SK-N-SH treated with all-trans-retinoic acid at 6 μM for 48 hours (cell line): ENCODE data around the gene TMEM132C.

Experiments
- ATAC-seq: fragments of 200-7000 bp; cut with Tn5 transposase; 3 replicates; pipeline ENCODE4 v1.9.1; 2020; ENCODE audit warnings: mild to moderate bottlenecking, moderate library complexity
- BACH2 ChIP-seq: fragments of 250-450 bp; sonication (Bioruptor Pico); IDR thresholded peaks from 2 replicates; pipeline ENCODE4 v1.9.0; 2021; ENCODE audit warnings: mild to moderate bottlenecking, borderline replicate concordance
- OSR1 ChIP-seq: fragments of 250-450 bp; sonication (Bioruptor Pico); IDR thresholded peaks from 2 replicates; pipeline ENCODE4 v1.8.0; 2022; ENCODE audit warnings: moderate library complexity, mild to moderate bottlenecking, inconsistent platforms
- PPARA ChIP-seq: fragments of 250-450 bp; sonication (Bioruptor Pico); IDR thresholded peaks from 2 replicates; pipeline ENCODE4 v1.5.0; 2020; ENCODE audit warnings: mild to moderate bottlenecking, borderline replicate concordance
- RARB ChIP-seq: fragments of 250-450 bp; sonication (Bioruptor Pico); IDR thresholded peaks from 2 replicates; pipeline ENCODE4 v1.8.0; 2021; ENCODE audit warnings: mild to moderate bottlenecking, moderate library complexity
- SNAI2 ChIP-seq: fragments of 250-450 bp; sonication (Bioruptor Pico); IDR thresholded peaks from 2 replicates; pipeline ENCODE4 v1.5.0; 2020; ENCODE audit warnings: mild to moderate bottlenecking, moderate library complexity
- TCF4 ChIP-seq: fragments of 250-450 bp; sonication (Bioruptor Pico); IDR thresholded peaks from 2 replicates; pipeline ENCODE4 v1.8.0; 2021; ENCODE audit warnings: mild to moderate bottlenecking, moderate library complexity, borderline replicate concordance
- TOX ChIP-seq: fragments of 250-450 bp; sonication (Bioruptor Pico); IDR thresholded peaks from 2 replicates; pipeline ENCODE4 v1.8.0; 2021; ENCODE audit warnings: mild to moderate bottlenecking, moderate library complexity, borderline replicate concordance
- ZFP30 ChIP-seq: fragments of 450-650 bp; formaldehyde crosslinking; IDR thresholded peaks from 2 replicates; pipeline ENCODE4 v1.5.0; 2022; ENCODE audit warnings: mild to moderate bottlenecking, moderate library complexity
- ZNF565 ChIP-seq: fragments of 450-650 bp; formaldehyde crosslinking; conservative IDR thresholded peaks from 2 replicates; pipeline ENCODE4 v1.5.0; 2020; ENCODE audit warnings: low read depth, mild to moderate bottlenecking, moderate library complexity
- TF ChIP-seq, protein P1 (sequence below): fragments of 250-450 bp; sonication (Bioruptor Pico); IDR thresholded peaks from 2 replicates; pipeline ENCODE4 v1.5.0; 2020; ENCODE audit warnings: mild to moderate bottlenecking, moderate library complexity
- TF ChIP-seq, protein P2 (sequence below): fragments of 250-450 bp; sonication (Bioruptor Pico); IDR thresholded peaks from 2 replicates; pipeline ENCODE4 v1.5.1; 2021; ENCODE audit warnings: mild to moderate bottlenecking, moderate library complexity
- TF ChIP-seq, protein P3 (sequence below): fragments of 250-450 bp; sonication (Bioruptor Pico); IDR thresholded peaks from 2 replicates; pipeline ENCODE4 v1.5.1; 2020; ENCODE audit warnings: low read depth, mild to moderate bottlenecking, moderate library complexity
- TF ChIP-seq, protein P4 (sequence below): fragments of 250-450 bp; sonication (Bioruptor Pico); IDR thresholded peaks from 2 replicates; pipeline ENCODE4 v1.8.0; 2021; ENCODE audit warnings: low read depth, mild to moderate bottlenecking, moderate library complexity, borderline replicate concordance

Gene TMEM132C

DNA sequence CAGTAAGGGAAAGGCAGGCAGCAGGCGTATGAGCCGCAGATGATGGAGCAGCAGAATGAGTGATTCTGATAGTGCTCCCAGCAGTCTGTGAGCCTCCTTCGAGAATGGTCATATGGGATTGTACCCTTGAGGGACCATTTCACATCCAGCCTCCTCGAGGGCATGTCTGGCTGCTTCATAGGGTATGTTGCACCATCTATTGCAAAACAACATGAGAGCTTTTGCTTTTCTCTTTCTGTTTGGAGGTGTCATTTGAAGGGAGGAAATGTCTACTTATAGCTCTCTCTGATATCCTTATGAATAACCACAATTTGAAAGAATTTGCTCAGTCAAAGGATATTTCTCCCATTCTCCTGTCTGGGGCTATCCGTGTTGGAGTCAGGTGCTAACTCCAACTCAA lies 172.8 kb downstream of the TMEM132C start (continued):
- TF ChIP-seq, protein P1, sequence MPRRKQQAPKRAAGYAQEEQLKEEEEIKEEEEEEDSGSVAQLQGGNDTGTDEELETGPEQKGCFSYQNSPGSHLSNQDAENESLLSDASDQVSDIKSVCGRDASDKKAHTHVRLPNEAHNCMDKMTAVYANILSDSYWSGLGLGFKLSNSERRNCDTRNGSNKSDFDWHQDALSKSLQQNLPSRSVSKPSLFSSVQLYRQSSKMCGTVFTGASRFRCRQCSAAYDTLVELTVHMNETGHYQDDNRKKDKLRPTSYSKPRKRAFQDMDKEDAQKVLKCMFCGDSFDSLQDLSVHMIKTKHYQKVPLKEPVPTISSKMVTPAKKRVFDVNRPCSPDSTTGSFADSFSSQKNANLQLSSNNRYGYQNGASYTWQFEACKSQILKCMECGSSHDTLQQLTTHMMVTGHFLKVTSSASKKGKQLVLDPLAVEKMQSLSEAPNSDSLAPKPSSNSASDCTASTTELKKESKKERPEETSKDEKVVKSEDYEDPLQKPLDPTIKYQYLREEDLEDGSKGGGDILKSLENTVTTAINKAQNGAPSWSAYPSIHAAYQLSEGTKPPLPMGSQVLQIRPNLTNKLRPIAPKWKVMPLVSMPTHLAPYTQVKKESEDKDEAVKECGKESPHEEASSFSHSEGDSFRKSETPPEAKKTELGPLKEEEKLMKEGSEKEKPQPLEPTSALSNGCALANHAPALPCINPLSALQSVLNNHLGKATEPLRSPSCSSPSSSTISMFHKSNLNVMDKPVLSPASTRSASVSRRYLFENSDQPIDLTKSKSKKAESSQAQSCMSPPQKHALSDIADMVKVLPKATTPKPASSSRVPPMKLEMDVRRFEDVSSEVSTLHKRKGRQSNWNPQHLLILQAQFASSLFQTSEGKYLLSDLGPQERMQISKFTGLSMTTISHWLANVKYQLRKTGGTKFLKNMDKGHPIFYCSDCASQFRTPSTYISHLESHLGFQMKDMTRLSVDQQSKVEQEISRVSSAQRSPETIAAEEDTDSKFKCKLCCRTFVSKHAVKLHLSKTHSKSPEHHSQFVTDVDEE: no peak
- TF ChIP-seq TOX (no peak), SNAI2 (CRISPR knock-in tag) (no peak), OSR1 (no peak), PPARA (CRISPR knock-in tag) (no peak), RARB (CRISPR knock-in tag) (no peak)

DNA sequence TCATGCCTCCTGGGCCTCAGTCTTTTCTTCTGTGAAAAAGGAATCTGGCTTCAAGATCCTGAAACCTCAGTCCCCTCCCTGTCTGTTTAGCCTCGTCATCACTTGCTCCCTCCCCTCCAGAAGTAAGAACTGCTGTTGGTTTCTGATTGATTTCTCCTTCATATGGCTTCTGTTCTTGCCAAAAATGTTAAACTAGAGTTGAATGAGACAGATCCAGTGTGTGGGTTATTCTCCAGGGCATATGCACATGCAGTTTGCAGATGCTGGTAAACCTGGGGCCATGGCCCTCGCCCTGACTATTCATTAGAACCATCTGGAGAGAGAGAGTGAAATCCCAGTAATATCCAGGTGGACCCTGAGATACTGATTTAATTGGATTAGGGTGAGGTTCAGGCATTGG lies 175.1 kb downstream of the TMEM132C start:
- ATAC-seq: no peak
- TF ChIP-seq ZFP30 (no peak), PPARA (CRISPR knock-in tag) (no peak), ZNF565 (CRISPR knock-in tag) (no peak), SNAI2 (CRISPR knock-in tag) (no peak), RARB (CRISPR knock-in tag) (no peak)
- TF ChIP-seq, protein P2, sequence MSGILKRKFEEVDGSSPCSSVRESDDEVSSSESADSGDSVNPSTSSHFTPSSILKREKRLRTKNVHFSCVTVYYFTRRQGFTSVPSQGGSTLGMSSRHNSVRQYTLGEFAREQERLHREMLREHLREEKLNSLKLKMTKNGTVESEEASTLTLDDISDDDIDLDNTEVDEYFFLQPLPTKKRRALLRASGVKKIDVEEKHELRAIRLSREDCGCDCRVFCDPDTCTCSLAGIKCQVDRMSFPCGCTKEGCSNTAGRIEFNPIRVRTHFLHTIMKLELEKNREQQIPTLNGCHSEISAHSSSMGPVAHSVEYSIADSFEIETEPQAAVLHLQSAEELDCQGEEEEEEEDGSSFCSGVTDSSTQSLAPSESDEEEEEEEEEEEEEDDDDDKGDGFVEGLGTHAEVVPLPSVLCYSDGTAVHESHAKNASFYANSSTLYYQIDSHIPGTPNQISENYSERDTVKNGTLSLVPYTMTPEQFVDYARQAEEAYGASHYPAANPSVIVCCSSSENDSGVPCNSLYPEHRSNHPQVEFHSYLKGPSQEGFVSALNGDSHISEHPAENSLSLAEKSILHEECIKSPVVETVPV (CRISPR knock-in tag): no peak
- TF ChIP-seq, protein P1: no peak
- TF ChIP-seq, all 23 proteins: peak for 0

DNA sequence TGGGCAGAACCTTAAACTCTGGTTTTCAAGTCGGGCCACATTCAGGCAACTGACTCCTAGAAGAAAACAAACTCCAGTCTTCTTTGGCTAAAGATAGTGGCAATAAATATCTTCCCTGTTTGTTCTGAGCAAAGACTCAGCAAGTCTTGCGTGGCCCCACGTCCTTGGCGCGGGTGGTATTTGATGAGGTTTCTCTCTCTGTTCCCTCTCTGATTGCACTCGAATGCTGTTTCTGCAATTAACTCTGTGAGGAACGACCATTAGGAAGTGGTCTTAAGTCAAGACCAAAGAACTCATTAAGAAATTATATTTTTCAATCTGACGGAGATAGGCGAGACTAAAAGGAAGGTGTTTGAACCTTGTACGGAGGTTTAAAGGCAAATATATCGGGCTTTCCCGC lies 177.6 kb downstream of the TMEM132C start:
- no peak for ATAC-seq
- TF ChIP-seq OSR1 (no peak), RARB (CRISPR knock-in tag) (no peak), TOX (no peak)
- TF ChIP-seq, protein P1: no peak

DNA sequence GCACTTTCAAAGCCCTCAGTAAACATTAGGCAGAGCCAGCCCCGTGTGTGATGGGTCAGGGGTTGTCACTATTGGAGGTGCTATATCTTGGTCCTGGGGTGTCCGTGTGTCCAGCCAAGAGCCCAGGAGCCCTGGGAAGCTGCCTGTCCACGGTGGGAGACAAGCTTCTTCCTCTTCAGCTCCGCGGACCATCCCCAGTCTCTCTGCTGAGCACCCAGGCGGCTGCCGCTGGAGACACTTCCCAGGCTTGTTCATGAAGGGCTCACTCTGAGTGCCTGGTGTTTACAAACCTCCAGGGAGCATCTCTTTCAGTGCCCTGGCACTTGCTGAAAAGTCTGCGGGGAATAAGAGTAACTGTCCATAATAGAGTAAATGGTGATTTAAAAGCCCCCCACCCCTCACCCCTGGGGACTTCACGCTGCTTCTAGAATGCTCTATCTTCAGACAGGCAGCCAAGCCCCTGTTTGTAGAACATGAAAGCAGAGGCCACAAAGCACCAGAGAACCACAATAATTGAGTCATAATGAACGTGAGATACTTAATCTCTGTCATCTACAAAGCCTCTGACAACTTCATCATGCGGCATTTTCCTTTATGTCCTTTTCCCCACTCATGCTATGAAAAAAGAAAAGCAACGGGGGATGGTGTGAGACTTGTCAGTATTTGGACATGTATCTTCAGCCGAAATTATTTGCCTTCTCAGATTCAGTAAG lies 178.6 kb downstream of the TMEM132C start:
- TF ChIP-seq BACH2 (CRISPR knock-in tag) (no peak), SNAI2 (CRISPR knock-in tag) (no peak), TOX (no peak), TCF4 (CRISPR knock-in tag) (no peak)
- TF ChIP-seq, protein P3, sequence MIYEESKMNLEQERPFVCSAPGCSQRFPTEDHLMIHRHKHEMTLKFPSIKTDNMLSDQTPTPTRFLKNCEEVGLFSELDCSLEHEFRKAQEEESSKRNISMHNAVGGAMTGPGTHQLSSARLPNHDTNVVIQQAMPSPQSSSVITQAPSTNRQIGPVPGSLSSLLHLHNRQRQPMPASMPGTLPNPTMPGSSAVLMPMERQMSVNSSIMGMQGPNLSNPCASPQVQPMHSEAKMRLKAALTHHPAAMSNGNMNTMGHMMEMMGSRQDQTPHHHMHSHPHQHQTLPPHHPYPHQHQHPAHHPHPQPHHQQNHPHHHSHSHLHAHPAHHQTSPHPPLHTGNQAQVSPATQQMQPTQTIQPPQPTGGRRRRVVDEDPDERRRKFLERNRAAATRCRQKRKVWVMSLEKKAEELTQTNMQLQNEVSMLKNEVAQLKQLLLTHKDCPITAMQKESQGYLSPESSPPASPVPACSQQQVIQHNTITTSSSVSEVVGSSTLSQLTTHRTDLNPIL (CRISPR knock-in tag): no peak
- TF ChIP-seq, protein P4, sequence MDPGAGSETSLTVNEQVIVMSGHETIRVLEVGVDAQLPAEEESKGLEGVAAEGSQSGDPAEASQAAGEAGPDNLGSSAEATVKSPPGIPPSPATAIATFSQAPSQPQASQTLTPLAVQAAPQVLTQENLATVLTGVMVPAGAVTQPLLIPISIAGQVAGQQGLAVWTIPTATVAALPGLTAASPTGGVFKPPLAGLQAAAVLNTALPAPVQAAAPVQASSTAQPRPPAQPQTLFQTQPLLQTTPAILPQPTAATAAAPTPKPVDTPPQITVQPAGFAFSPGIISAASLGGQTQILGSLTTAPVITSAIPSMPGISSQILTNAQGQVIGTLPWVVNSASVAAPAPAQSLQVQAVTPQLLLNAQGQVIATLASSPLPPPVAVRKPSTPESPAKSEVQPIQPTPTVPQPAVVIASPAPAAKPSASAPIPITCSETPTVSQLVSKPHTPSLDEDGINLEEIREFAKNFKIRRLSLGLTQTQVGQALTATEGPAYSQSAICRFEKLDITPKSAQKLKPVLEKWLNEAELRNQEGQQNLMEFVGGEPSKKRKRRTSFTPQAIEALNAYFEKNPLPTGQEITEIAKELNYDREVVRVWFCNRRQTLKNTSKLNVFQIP (CRISPR knock-in tag): no peak
- ATAC-seq: no peak
